Esophagus muscularis mucosa (tissue), 4 donors: ENCODE measurements around the gene SHISAL2A. TPM values are rescaled to one million over a fixed set of nuclear protein-coding genes. Genes with fewer than 3 reads are reported as not detected.

Experiments used
- DNase-seq: peaks from one replicate; pipeline ENCODE4 v3.0.0-alpha.2; 2017; ENCODE audit errors: extremely low spot score
- H3K27ac ChIP-seq, 4 donors: fragments of 200-600 bp; sonication (generic); replicated peaks in 1 of 4; 1 replicate in 3 of 4; 2 replicates in 1 of 4; pipeline ENCODE4 v1.5.1; 2016 to 2019; ENCODE audit warnings: mild to moderate bottlenecking in 1 of 4
- H3K27me3 ChIP-seq, 4 donors: fragments of 200-600 bp; sonication (generic); one replicate each; pipeline versions ENCODE4 v1.5.1 to v1.6.0; 2016 to 2019
- H3K36me3 ChIP-seq, 4 donors: fragments of 200-600 bp; sonication (generic); one replicate each; pipeline ENCODE4 v1.5.1; 2016 to 2019
- H3K4me1 ChIP-seq, 4 donors: fragments of 200-600 bp; sonication (generic); one replicate each; pipeline ENCODE4 v1.5.1; 2016 to 2019
- H3K4me3 ChIP-seq, 4 donors: fragments of 200-600 bp; sonication (generic); 1 replicate in 2 of 4; 2 replicates in 2 of 4; pipeline ENCODE4 v1.5.1; 2016 to 2019; ENCODE audit warnings: mild to moderate bottlenecking in 4 of 4, moderate library complexity in 1 of 4
- H3K9me3 ChIP-seq, 4 donors: fragments of 200-600 bp; sonication (generic); 1 replicate in 3 of 4; 2 replicates in 1 of 4; pipeline ENCODE4 v1.5.1; 2016 to 2019
- EP300 ChIP-seq: sonication (generic); formaldehyde crosslinking; IDR thresholded peaks from one replicate; pipeline ENCODE4 v1.6.1; 2017; ENCODE audit warnings: antibody characterized with exemption
- POLR2A ChIP-seq: fragments of 450-650 bp; IDR thresholded peaks from one replicate; pipeline ENCODE4 v1.6.1; 2017; ENCODE audit warnings: antibody characterized with exemption, moderate library complexity, mild to moderate bottlenecking, low read depth
- POLR2AphosphoS5 ChIP-seq, 2 donors: sonication (generic); formaldehyde crosslinking; IDR thresholded peaks; one replicate each; pipeline ENCODE4 v1.6.1; 2017; ENCODE audit warnings: antibody characterized with exemption in 2 of 2
- WGBS: methylation state at CpG from one replicate; pipeline ENCODE4 v1.1.5; 2018; 5-methylcytosine and 5-hydroxymethylcytosine counted together
- intact Hi-C: fragments of 100-400 bp; cut with DNase I; formaldehyde crosslinking; loops from one replicate; pipeline ENCODE4 v1.15.1; 2023
- total RNA-seq, 4 donors: library from RNA; depleted of rRNA; stranded (reverse); fragments of >200 nt; gene quantifications; one replicate each; pipeline versions ENCODE4 v1.1.0 to v1.2.1, GENCODE V29; 2016
- TF ChIP-seq, protein P1 (sequence below), 3 experiments: fragments of 200-600 bp in 2 of 3; fragments of 450-650 bp in 1 of 3; sonication (generic) in 2 of 3; IDR thresholded peaks; one replicate each; pipeline ENCODE4 v1.5.1; 2017 to 2019; ENCODE audit warnings: antibody characterized with exemption in 3 of 3, mild to moderate bottlenecking in 2 of 3, moderate library complexity in 1 of 3

The SHISAL2A gene
- total RNA-seq, 4 donors from 2014 or later = 0.17 to 0.57 TPM; not detected in 2

GRCh38 chr1:52592637-52593323, 40.2 kb upstream of the SHISAL2A start:
- H3K27ac ChIP-seq = no peak overlapping the region
- no peaks in the 10 kb centered on the region for H3K4me1 ChIP-seq
- no peak for DNase-seq
- 83% methylated on average over 5 of the region's 5 CpGs for WGBS
- H3K27me3 ChIP-seq = no peaks in the 10 kb centered on the region
- no peaks in the 10 kb centered on the region for H3K9me3 ChIP-seq
- intact Hi-C loops = no loop called here
- H3K4me3 ChIP-seq = no peak overlapping the region
- H3K36me3 ChIP-seq = no peaks in the 10 kb centered on the region
- TF ChIP-seq, protein P1, sequence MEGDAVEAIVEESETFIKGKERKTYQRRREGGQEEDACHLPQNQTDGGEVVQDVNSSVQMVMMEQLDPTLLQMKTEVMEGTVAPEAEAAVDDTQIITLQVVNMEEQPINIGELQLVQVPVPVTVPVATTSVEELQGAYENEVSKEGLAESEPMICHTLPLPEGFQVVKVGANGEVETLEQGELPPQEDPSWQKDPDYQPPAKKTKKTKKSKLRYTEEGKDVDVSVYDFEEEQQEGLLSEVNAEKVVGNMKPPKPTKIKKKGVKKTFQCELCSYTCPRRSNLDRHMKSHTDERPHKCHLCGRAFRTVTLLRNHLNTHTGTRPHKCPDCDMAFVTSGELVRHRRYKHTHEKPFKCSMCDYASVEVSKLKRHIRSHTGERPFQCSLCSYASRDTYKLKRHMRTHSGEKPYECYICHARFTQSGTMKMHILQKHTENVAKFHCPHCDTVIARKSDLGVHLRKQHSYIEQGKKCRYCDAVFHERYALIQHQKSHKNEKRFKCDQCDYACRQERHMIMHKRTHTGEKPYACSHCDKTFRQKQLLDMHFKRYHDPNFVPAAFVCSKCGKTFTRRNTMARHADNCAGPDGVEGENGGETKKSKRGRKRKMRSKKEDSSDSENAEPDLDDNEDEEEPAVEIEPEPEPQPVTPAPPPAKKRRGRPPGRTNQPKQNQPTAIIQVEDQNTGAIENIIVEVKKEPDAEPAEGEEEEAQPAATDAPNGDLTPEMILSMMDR (IDR thresholded peaks at IDR 0.05) = no peak
- TF ChIP-seq POLR2A = no peak
- TF ChIP-seq EP300 = no peak
- no peak for TF ChIP-seq POLR2AphosphoS5 (IDR thresholded peaks at IDR 0.05)

DNA sequence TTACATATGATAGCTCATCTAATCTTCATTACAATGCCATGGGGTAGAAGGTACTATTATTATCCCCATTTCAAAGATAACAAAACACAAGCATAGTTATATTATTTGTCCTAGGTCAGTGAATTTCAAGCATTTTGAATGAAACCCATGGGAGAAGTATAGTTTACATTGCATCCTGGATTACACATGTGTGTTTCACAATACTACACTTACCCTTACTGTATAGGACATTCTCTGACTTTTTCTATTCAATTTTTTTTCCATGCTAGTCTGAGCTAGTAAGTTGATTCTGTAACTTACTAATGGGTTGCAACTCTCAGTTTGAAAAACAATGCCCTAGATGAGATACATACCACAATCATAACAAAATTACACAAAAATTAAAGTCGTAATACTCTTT, 39.5 kb upstream of the SHISAL2A start:
- H3K36me3 ChIP-seq = no peaks in the 10 kb centered on the region
- H3K27ac ChIP-seq = no peak overlapping the region
- no peaks in the 10 kb centered on the region for H3K27me3 ChIP-seq
- intact Hi-C loops = no loop called here
- WGBS = 100% methylated on average over 1 of the region's 1 CpG
- TF ChIP-seq, protein P1 (IDR thresholded peaks at IDR 0.05) = no peak
- TF ChIP-seq POLR2A = no peak
- no peaks in the 10 kb centered on the region for H3K9me3 ChIP-seq
- no peak overlapping the region for H3K4me3 ChIP-seq
- no peak for DNase-seq
- no peaks in the 10 kb centered on the region for H3K4me1 ChIP-seq

DNA sequence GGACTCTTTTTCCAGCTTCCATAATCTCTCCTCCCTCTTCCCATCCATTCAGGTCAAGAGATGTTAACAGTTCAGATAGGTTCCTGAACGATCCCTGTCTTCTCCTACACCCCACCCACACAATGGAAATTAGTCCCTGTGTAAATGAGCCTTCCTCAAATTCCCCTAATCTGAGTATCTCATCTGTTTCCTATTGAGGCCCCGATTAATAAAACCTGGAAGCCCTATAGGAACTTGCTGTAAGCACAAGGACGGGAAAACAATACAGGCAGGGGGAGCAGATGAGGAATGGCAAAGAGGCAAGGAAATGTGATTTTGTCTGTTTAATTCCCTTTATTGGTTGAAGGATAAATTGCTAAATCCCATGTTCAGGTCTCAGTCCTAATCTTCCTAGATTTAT, 37.9 kb upstream of the SHISAL2A start:
- WGBS = 60% methylated on average over 3 of the region's 3 CpGs
- TF ChIP-seq, protein P1 (IDR thresholded peaks at IDR 0.05) = no peak
- no peak for TF ChIP-seq POLR2AphosphoS5 (IDR thresholded peaks at IDR 0.05)
- TF ChIP-seq POLR2A = no peak
- no peak for TF ChIP-seq EP300

GRCh38 chr1:52597912-52598311, 35.1 kb upstream of the SHISAL2A start:
- H3K36me3 ChIP-seq = no peaks in the 10 kb centered on the region
- DNase-seq = no peak
- no peaks in the 10 kb centered on the region for H3K27me3 ChIP-seq
- H3K4me3 ChIP-seq = no peak overlapping the region
- H3K27ac ChIP-seq = no peak overlapping the region
- intact Hi-C loops = no loop called here
- no peaks in the 10 kb centered on the region for H3K9me3 ChIP-seq
- WGBS = 77% methylated on average over 2 of the region's 2 CpGs
- TF ChIP-seq POLR2A (no peak), POLR2AphosphoS5 (IDR thresholded peaks at IDR 0.05) (no peak), EP300 (no peak)
- TF ChIP-seq, protein P1 (IDR thresholded peaks at IDR 0.05) = no peak
- peaks cover 9 to 16% (median 15%) of the 10 kb centered on the region in 4 donors for H3K4me1 ChIP-seq

More for the DNA sequence above, 37.9 kb upstream of the SHISAL2A start:
- DNase-seq = no peak
- no peaks in the 10 kb centered on the region for H3K4me1 ChIP-seq
- intact Hi-C loops = no loop called here
- no peak overlapping the region for H3K27ac ChIP-seq
- no peaks in the 10 kb centered on the region for H3K36me3 ChIP-seq
- H3K27me3 ChIP-seq = no peaks in the 10 kb centered on the region
- H3K9me3 ChIP-seq = no peaks in the 10 kb centered on the region
- no peak overlapping the region for H3K4me3 ChIP-seq

- intact Hi-C loops = no loop called here
- Histone ChIP-seq H3K4me3 (no peak overlapping the region), H3K4me1 (peaks cover 15 to 25% (median 23%) of the 10 kb centered on the region in 4 donors), H3K9me3 (no peaks in the 10 kb centered on the region), H3K36me3 (no peaks in the 10 kb centered on the region), H3K27me3 (no peaks in the 10 kb centered on the region), H3K27ac (no peak overlapping the region)
- no peak for DNase-seq
- TF ChIP-seq, protein P1 (IDR thresholded peaks at IDR 0.05) = no peak
- no peak for TF ChIP-seq POLR2A
- WGBS = 96% methylated on average over 7 of the region's 7 CpGs
These were observed 34.2 kb upstream of the SHISAL2A start for GRCh38 chr1:52598729-52599128.
